Activated CD4-positive, alpha-beta T cell treated with anti-CD3 and anti-CD28 coated beads, Interleukin-2, amount 50 U/mL, for 24 hours (primary cell): ENCODE data around the gene LPAR5.
A peak's percentile ranks its signal among the peaks of the same experiment; 100 is the strongest.
"Not testable (repeated sequence)": the region's sequence is repeated elsewhere in the genome, so short reads cannot be mapped to it uniquely, and the experiment has no call there.

Source experiments
- DNase-seq, 2 donors: peaks; one replicate each; pipeline ENCODE4 v3.0.0-alpha.2; 2020; ENCODE audit warnings: low read depth in 1 of 2, low spot score in 1 of 2

Gene LPAR5

DNA sequence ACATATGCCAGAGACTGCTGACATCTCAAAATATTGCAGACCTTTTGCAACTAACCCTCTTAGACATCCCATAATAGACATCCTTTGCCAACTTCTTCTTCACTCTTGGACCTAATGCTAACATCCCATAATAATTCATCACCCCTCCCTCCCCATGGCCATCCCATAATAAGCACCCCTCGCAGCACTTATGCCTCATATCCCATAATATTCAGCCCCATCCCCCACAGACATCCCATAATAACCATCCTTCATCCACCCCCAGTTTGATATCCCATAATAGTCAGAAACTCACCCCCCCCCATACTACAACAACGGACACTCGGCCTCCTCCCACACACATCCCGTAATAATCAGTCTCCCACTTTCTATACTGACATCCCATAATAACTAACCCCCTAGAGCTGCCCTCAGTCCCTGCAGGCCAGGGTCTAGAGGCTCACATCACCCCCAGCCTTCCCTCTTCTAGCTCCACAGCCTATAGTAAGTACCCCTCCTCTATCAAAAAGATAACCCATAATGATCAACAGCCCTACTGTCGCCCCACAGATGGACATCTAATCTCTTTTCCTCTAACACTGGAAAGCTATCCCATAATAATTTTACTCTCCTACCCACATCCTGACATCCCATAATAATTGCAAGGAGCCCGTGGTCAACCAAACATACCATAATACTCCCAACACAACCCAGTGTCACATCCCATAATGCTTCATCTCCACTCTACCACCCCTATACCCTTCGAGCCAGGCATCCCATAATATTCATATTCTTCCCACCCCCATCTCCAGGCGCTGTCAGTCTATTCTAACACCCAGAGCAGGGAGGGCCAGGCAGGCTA lies 27.8 kb downstream of the LPAR5 start:
- DNase-seq: peak in 1 of 2 donors; percentile 55

GRCh38 chr12:6606331-6607131 lies 29.2 kb downstream of the LPAR5 start:
- DNase-seq: peak; percentile 38 to 50

DNA sequence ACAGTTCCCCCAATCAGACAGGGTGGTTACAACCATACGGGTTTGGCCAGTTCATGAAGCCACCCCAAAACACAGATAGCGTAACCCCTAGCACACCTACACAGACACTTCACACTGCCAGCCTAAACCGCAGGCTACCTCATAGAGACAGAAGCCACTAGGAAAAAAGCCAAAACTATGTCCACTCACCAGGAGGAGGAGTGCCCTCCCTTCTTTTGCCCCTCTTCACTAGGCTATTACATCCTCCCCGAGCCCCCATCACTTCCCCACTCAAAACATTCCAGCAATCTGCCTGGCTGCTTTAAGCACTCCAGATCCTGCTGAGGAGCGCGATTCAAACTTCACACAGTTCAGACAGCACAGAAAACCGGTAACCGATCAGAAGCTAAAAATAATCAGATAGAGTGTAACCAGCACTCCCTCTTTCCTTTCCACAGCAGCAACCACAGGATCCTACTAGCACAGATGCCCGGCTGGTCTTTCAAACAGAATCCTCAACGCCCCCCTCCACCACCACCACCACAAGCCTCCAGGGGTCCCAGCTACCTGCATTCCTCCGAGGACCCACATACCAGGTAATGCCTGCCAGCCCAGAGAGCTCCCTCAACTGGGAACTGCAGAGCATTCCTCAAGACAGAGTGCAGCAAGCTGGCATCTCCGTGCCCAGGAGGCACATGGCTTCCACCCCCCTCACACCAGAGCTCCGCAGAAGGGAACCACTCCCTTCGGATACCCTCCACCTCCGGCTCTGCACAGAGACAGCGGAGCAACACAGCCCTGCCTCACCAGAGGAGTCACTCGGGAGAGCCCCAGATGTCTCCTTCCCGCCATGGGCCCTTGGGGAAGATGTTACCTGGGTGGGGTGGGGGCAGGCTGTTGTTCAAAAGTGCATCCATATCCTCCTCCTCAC lies 30.1 kb downstream of the LPAR5 start:
- DNase-seq: no peak

GRCh38 chr12:6604259-6605029 lies 31.3 kb downstream of the LPAR5 start:
- no peak for DNase-seq

DNA sequence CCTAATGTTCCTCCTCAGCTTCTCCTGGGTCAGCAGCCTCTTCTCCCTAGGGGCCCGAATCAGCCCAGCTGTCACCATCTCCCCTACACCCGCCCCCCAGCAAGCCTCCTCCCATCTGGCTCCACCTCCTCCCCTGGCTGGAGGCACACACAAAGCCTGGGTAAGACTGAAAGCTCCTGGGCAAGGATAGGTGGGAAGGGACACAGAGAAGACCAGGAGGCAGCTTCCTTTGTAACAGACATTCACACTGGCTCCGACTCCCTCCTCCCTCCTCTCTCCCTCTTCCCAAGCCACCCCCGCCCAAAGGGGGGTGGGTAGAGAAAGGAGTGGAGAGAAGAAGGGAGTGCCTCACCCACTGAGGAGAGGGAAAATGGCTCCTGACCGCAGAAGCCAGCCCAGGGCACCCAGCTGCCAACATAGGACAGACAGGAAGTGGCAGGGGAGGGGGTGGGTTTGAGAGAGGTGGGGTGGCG lies 32.6 kb downstream of the LPAR5 start:
- DNase-seq: no peak

GRCh38 chr12:6602526-6602925 lies 33.2 kb downstream of the LPAR5 start:
- no peak for DNase-seq

GRCh38 chr12:6595673-6596072 lies 40.1 kb downstream of the LPAR5 start:
- not testable (repeated sequence) for DNase-seq

DNA sequence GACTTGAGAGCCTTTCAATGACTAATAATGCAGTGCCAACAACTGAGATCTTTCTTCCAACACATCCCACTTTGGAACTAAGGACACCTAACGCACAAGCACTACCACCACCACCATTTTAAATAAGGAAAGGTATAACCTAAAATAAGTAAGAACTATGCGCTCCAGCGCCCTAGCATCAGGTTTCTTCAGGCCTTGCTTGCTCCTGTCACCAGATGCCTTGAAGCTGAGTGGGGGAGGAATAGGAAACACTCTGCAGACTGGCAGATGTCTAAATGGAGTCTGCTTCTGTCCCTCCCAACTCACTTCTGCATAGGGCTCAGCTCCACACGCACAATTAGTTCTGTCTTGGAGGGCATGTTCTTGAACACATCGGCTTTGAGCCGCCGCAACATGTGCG lies 43.7 kb downstream of the LPAR5 start:
- no peak for DNase-seq

- not testable (repeated sequence) for DNase-seq
Observed at GRCh38 chr12:6586569-6586968, 49.2 kb downstream of the LPAR5 start.

DNA sequence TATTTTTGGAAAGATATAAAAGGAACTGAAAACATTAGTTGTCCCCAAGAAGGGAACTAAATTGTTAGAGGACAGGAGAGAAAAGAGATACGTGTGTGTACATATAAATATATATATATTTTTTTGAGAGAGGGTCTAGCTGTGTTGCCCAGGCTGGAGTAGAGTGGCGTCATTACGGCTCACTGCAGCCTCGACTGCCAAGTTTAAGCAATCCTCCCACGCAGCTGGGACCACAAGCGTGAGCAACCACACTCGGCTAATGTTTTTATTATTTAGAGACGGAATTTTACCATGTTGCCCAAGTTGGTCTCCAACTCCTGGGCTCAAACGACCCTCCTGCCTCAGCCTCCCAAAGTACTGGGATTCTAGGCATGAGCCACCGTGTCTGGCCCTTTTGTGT lies 51.5 kb downstream of the LPAR5 start:
- DNase-seq: no peak

DNA sequence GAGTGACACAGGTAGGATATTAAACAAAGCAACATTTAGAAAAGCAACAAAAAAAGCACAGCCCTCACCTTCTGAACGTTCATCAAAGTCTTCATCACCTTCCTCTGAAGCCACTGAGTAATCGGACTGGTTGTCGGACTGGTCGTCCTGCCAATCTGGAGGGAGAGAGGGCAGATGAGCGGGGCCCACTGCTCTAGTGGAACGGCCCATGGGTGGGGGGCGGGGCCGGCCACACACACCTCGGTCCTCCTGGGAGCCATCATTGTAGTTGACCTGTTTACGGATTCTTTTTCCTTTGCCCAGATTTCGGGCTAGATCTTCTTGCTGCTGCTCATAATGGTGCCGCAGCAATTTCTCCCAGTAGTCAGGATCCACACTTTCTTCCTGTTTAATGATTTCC lies 52.8 kb downstream of the LPAR5 start:
- no peak for DNase-seq

- DNase-seq: no peak
Observed at GRCh38 chr12:6582196-6582595, 53.6 kb downstream of the LPAR5 start.

DNA sequence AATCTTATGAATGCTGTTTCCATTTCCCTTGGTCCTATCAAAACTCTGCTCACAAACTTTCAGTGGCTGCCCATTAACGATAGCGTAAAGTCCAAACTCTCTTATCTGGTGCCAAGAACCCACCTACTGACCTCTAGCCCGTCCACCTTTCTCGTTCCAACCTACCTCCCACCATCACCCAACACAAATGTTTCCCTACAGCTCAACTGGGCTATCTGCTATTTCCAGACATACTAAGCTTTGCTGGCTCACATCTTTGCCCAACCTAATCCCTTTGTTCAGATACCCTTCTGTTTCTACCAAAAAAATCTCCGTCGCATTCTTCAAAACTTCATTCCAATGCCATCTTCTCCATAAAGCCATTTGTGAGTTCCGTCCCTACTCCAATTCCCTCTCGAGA lies 60.1 kb downstream of the LPAR5 start:
- DNase-seq: no peak

GRCh38 chr12:6574576-6575295 lies 61.0 kb downstream of the LPAR5 start:
- no peak for DNase-seq

- no peak for DNase-seq
Observed at GRCh38 chr12:6573001-6573400, 62.8 kb downstream of the LPAR5 start.

GRCh38 chr12:6570264-6570887 lies 65.4 kb downstream of the LPAR5 start:
- no peak for DNase-seq

GRCh38 chr12:6569786-6570185 lies 66.0 kb downstream of the LPAR5 start:
- DNase-seq: no peak

- DNase-seq: no peak
Observed at GRCh38 chr12:6569312-6569711, 66.4 kb downstream of the LPAR5 start.
